GM12864 (cell line): ENCODE results near the gene ZNF775.

Experiments used
- DNase-seq: peaks from one replicate; pipeline ENCODE4 v3.0.0-alpha.2; 2011; ENCODE audit warnings: low read depth
- H3K4me3 ChIP-seq: 2 replicates; pipeline ENCODE4 v1.5.1; 2011; ENCODE audit warnings: mild to moderate bottlenecking, low read depth, low read length, control low read depth
- TF ChIP-seq, protein P1 (sequence below): IDR thresholded peaks from 2 replicates; pipeline ENCODE4 v1.5.1; 2011; ENCODE audit warnings: low read depth, mild to moderate bottlenecking, moderate library complexity, low read length, control low read depth, inconsistent platforms; ENCODE audit errors: missing control alignments

The ZNF775 gene

DNA sequence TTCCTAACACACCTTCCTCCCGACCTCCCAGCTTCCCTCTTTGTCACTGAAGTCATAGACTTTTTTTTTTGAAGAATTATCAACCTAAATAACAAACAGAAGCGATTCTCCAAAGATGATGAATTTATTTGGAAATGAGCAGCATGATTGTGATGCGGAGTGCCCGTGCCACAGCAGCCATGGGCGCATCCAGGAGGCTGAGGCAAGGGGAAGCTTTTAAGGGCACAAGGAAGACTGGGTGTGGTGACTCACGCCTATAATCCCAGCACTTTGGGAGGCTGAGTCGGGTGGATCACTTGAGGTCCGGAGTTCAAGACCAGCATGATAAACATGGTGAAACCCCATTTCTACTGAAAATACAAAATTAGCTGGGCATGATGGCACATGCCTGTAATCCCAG is 55.1 kb downstream of the ZNF775 start:
- peak overlapping the region; percentile 62 for H3K4me3 ChIP-seq
- TF ChIP-seq, protein P1, sequence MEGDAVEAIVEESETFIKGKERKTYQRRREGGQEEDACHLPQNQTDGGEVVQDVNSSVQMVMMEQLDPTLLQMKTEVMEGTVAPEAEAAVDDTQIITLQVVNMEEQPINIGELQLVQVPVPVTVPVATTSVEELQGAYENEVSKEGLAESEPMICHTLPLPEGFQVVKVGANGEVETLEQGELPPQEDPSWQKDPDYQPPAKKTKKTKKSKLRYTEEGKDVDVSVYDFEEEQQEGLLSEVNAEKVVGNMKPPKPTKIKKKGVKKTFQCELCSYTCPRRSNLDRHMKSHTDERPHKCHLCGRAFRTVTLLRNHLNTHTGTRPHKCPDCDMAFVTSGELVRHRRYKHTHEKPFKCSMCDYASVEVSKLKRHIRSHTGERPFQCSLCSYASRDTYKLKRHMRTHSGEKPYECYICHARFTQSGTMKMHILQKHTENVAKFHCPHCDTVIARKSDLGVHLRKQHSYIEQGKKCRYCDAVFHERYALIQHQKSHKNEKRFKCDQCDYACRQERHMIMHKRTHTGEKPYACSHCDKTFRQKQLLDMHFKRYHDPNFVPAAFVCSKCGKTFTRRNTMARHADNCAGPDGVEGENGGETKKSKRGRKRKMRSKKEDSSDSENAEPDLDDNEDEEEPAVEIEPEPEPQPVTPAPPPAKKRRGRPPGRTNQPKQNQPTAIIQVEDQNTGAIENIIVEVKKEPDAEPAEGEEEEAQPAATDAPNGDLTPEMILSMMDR, result no peak
- DNase-seq, result no peak

DNA sequence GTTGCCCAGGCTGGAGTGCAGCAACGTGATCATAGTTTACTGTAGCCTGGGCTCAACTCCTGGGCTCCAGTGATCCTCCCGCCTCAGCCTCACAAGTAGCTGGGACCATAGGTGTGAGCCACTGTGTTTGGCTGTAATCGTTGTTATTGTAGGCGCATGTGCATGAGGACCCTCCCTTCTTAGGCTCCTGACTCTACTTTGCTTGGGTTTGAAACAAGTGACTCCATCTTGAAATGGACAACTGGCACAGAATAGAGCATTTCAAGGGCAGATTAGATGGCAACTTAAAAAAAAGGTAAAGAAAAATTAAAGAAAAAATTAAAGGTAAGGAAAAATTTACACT is 55.9 kb downstream of the ZNF775 start:
- no peak for DNase-seq
- no peak overlapping the region; the same call in 1 of the 2 replicates for H3K4me3 ChIP-seq
- TF ChIP-seq, protein P1, result no peak

DNA sequence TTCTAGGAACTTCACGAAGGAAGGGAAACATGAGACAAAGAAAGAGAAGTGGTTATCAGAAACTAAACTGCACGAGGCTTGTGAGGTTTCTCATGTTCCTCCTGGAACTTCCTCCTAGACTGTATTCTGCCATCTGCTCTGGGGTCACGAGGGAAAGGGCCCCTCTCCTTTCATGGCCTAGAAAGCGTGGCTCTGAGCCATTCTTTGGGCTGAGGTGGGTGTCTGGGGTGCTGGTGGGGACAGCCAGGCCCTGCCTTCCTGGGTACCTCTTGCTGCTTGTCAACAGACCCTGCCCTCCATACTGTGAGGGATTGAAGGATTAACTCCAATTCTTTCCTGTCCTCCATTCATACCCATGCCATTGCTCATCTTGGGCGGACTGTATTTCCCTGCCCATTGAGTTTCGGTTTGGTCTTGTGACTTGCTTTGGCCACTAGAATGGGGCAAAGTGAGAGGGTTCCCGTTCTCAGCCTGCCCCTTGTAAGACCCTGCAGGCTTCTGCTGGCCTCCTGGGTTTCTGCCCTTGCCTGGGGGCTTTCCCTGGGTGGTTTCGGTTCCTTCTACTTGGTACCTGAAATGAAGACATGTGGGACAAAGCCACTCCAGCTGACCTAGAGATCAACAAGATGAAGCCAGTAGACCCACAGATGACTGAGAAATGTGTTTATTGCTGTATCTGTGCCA is 56.4 kb downstream of the ZNF775 start:
- TF ChIP-seq, protein P1, result no peak
- peak; percentile 98 for DNase-seq
- H3K4me3 ChIP-seq, result peak overlapping the region; percentile 34

DNA sequence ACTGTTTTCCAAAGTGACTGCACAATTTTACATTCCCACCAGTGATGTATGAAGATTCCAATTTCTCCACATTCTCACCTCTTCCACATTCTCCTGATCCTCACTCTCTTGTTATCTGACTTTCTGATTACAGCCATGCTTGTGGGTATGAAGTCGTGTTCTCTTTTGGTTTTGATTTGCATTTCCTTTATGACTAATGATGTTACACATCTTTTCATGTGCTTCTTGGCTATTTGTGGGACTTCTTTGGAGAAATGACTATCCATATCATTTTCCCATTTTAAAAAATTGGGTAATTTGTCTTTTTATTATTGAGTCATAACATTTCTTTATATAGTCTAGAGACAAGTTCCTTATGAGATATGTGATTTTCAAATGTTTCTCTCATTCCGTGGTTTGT is 60.8 kb downstream of the ZNF775 start:
- DNase-seq, result no peak
- TF ChIP-seq, protein P1, result no peak
- no peak overlapping the region for H3K4me3 ChIP-seq

DNA sequence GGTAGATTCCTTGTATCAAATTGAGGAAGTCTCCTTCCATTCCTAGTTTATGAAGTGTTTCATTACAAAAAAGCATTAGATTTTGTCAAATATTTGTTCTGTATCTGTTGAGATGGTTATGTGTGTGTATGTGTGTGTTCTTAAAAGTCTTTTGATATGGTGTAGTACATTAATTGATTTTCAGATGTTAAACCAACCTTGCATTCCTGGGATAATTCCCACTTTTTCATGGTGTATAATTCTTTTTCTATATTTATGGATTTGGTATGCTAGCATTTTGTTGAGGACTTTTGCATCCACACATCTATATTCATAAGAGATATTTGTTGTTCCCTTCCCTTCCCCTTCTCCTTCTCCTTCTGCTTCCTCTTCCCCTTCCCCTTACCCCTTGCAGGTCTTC is 62.4 kb downstream of the ZNF775 start:
- DNase-seq, result no peak
- H3K4me3 ChIP-seq, result no peak overlapping the region
- TF ChIP-seq, protein P1, result no peak

DNA sequence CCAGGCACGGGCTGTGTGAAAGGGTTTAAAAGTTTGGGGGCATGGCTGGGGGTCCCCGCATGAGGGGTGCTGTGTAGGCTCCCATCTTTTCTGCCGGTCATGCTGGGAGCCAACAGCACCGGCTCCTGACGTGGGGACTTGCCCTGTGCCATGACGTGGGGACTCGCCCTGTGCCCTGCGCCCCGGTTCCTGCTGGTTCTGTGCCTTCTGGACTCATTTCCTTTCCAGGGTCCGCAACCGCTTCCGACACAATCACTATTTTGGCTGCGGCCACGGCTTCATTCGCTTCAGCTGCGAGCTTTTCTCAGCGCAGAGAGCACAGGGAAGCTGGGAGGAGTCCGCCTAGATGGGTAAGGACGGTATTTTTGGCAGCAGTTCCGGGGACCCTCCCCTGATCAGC is 63.7 kb downstream of the ZNF775 start:
- H3K4me3 ChIP-seq, result no peak overlapping the region
- TF ChIP-seq, protein P1, result no peak
- DNase-seq, result no peak

DNA sequence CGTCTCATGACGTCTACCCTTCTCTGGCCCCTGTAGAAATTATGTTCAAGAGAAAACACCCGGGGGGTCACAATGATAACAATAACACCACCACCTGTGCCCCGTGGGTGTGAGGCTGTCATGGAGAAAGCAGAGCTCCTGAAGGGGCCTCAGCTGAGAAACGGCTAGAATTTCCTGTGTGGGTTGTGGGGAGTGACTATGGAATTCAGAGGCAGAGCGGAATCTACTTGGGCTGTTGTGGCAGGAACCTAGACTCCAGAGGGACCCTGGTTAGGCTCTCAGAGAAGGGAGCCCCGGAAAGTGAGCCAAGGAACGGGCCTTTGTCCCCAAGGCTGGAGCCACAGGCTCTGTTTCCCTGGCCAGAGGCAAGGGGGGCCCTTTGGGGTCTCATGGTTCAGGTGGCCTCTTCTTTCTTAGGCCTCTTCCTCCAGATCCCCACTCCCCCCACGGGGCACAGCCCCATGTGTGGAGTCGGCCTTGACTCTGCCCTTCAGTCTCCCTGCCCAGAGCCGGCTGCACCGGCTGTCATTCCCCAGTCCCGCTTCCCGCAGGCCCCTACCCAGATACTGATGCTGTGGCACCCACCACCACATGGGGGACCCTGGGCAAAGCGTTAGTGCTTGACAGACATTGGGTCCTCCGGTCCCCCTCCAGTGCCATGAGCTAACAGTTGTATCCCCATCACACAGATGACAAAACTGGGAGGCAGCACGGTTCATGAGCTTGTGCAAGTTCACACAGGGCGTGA is 64.8 kb downstream of the ZNF775 start:
- H3K4me3 ChIP-seq, result no peak overlapping the region
- TF ChIP-seq, protein P1, result no peak
- DNase-seq, result no peak
